ENCODE measurements around the gene TAB3.
"Not testable (repeated sequence)": the region's sequence is repeated elsewhere in the genome, so short reads cannot be mapped to it uniquely, and the experiment has no call there.

TAB3 gene

DNA sequence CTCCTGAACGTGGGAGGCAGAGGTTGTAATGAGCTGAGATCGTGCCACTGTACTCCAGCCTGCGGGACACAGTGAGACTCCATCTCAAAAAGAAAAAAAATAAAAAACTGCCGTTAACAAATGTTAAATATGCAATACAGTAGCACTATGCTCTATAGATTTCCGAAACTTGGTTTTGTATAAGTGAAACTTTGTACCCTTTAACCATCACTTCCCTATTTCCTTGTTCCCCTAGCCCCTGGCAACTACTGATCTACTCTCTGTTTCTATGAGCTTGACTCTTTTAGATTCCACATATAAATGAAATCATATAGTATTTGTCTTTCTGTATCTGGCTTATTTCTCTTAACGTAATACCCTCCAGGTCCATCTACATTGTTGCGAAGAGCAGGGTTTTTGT, 74.1 kb downstream of the TAB3 start:
- DNase-seq = no peak

- no peak for DNase-seq
Observed at GRCh38 chrX:30812326-30812725, 76.7 kb downstream of the TAB3 start.

DNA sequence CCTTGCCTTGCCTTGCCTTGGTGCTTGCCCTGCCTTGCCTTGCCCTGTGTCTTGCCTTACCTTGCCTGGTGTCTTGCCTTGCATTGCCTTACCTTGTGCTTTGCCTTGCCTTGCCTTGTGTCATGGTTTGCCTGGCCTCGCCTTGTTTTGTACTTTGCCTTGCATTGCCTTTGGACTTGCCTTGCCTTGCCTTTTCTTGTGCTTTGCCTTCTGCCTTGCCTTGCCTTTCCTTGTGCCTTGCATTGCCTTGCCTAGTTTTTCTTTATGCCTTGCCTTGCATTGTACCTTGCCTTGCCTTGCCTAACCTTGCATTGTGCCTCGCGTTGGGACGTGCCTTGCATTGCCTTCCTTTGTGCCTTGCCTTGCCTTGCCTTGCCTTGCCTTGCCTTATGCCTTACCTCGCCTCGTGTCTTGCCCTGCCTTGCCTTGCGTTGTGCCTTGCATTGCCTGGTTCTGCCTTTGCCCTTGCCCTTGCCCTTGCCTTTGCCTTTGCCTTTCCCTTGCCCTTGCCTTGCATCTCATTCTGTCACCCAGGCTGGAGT, 82.8 kb downstream of the TAB3 start:
- no peak for DNase-seq

- no peak for DNase-seq
Observed at GRCh38 chrX:30804462-30804861, 84.6 kb downstream of the TAB3 start.

- DNase-seq = no peak
Observed at GRCh38 chrX:30800901-30801300, 88.2 kb downstream of the TAB3 start.

DNA sequence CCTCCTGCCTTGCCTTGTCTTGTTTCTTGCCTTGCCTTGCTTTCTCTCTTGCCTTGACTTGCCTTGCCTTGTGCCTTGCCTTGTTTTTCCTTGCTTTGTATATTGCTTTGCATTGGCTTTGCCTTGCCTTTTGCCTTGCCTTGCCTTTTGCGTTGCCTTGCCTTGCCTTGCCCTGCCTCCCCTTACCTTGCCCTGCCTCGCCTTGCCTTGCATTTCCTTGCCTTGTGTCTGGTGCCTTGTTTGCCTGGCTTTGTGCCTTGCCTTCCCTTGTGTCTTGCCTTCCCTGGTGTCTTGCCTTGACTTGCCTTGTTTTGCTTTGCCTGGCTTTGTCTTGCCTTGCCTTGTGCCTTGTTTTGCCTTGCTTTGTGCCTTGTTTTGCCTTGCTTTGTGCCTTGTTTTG, 89.7 kb downstream of the TAB3 start:
- DNase-seq = no peak

- no peak for DNase-seq
Observed at GRCh38 chrX:30798810-30799209, 90.2 kb downstream of the TAB3 start.

DNA sequence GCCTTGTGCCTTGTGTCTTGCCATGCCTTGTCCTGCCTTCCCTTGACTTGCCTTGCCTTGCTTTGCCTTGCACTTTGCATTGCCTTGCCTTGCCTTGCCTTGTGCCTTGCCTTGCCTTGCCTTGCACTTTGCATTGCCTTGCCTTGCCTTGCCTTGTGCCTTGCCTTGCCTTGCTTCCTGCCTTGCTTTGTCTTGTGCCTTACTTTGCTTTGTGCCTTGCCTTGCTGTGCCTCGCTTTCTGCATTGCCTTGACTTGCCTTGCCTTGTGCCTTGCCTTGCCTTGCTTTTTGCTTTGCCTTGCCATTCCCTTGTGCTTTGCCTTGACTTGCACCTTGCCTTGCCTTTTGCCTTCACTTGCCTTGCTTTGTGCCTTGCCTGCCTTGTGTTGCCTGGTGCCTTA, 91.8 kb downstream of the TAB3 start:
- DNase-seq = not testable (repeated sequence)

DNA sequence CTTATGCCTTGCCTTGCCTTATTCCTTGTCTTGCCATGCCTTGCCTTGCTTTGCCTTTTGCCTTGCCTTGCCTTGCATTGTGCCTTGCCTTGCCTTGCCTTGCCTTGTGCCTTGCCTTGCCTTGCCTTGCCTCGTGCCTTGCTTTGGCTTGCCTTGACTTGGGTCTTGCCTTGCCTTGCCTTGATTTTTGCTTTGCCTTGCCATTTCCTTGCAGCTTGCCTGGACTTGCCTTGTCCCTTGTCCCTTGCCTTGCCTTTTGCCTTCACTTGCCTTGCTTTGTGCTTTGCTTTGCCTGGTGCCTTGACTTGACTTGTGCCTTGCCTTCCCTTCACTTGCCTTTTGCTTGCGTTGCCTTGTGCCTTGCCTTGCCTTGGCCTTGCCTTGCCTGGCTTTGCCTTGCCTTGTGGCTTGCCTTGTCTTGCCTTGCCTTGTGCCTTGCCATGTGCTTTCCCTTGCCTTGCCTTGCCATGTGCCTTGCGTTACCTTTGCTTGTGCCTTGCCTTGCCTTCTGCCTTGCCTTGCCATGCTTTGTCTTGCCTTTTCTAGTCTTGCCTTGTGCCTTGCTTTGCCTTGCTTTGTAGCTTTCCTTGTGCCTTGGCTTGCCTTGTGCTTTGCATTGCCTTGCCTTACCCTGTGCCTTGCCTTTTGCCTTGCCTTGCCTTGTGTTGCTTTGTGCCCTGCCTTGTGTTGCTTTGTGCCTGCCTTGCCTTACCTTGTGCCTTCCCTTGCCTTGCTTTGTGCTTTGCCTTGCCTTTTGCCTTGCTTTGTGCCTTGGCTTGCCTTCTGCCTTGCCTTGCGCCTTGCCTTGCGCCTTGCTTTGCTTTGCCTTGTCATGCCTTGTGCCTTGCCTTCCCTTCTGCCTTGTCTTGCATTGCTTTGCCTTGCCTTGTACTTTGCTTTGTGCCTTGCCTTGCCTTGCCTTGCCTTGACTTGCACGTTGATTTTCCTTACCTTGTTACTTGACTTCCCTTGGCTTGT, 92.8 kb downstream of the TAB3 start:
- DNase-seq = no peak

DNA sequence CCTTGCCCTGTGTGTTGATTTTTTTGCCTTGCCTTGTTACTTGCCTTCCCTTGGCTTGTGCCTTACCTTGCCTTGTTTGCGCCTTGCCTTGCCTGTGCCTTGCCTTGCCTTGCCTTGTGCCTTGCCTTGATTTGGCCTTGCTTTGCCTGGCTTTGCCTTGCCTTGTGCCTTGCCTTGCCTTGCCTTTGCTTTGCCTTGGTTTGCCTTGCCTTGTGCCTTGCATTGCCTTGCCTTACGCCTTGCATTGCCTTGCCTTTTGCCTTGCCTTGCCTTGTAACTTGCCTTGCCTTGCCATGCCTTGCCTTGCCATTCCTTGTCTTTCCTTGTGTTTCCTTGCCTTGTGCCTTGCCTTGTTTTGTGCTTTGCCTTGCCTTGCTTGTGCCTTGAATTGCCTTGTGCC, 94.6 kb downstream of the TAB3 start:
- no peak for DNase-seq

DNA sequence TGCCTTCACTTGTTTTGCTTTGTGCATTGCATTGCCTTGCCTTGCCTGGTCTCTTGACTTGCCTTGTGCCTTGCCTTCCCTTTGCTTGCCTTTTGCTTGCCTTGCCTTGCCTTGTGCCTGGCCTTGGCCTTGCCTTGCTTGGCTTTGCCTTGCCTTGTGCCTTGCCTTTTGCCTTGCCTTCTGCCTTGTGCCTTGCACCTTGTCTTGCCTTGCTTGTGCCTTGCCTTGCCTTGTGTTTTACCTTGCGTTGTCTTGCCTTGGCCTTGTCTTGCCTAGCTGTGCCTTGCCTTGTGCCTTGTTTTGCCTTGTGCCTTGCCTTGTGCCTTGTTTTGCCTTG, 95.3 kb downstream of the TAB3 start:
- DNase-seq = no peak

GRCh38 chrX:30793075-30793766, 95.8 kb downstream of the TAB3 start:
- no peak for DNase-seq

DNA sequence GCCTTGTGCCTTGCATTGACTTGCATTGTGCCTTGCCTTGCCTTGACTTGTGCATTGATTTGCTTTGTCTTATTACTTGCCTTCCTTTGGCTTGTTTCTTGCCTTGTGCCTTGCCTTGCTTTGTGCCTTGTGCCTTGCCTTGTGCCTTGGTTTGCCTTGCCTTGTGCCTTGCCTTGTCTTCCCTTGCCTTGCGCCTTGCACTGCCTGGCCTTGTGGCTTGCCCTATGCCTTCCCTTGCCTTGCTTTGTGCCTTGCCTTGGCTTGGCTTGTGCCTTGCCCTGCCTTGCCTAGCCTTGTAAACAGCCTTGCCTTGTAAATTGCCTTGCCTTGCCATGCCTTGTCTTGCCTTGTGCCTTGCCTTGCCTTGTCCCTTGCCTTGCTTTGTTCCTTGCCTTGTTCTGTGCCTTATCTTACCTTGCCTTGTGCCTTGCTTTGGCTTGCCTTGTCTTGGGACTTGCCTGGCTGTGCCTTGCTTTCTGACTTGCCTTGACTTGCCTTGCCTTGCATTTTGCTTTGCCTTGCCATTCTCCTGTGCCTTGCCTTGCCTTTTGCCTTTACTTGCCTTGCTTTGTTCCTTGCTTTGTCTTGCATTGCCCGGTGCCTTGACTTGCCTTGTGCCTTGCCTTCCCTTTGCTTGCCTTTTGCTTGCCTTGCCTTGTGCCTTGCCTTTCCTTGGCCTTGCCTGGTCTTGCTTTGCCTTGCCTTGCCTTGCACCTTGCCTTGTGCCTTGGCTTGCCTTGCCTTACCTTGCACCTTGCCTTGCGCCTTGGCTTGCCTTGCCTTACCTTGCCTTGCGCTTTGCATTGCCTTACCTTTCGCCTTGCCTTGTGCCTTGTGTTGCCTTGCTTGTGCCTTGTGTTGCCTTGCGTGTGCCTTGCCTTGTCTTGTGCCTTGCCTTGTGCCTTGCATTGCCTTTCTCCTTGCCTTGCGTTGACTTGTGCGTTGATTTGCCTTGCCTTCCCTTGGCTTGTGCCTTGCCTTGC, 97.5 kb downstream of the TAB3 start:
- DNase-seq = no peak

- DNase-seq = no peak
Observed at GRCh38 chrX:30787012-30787411, 102.0 kb downstream of the TAB3 start.

GRCh38 chrX:30786374-30786773, 102.7 kb downstream of the TAB3 start:
- no peak for DNase-seq

- no peak for DNase-seq
Observed at GRCh38 chrX:30781711-30782444, 107.2 kb downstream of the TAB3 start.

- no peak for DNase-seq
Observed at GRCh38 chrX:30779453-30780030, 109.5 kb downstream of the TAB3 start.

- DNase-seq = no peak
Observed at GRCh38 chrX:30777575-30777974, 111.5 kb downstream of the TAB3 start.
